Mesothelial cell of epicardium (in vitro differentiated cells): ENCODE measurements around the gene MITF. TPM values are rescaled to one million over a fixed set of nuclear protein-coding genes. Genes with fewer than 3 reads are reported as not detected.
"Not testable (repeated sequence)": the region's sequence is repeated elsewhere in the genome, so short reads cannot be mapped to it uniquely, and the experiment has no call there.

Source experiments
- DNase-seq, 2 experiments: peaks; one replicate each; pipeline ENCODE4 v3.0.0; 2021; ENCODE audit warnings: low spot score in 2 of 2; ENCODE audit not compliant: unreplicated experiment in 2 of 2
- H3K27ac Mint-ChIP-seq: 2 replicates; pipeline ENCODE4 v1.8.0; 2021; ENCODE audit warnings: mixed read lengths
- H3K27me3 Mint-ChIP-seq: 2 replicates; pipeline ENCODE4 v1.8.0; 2021; ENCODE audit warnings: low read depth, mixed read lengths
- H3K36me3 Mint-ChIP-seq: 2 replicates; pipeline ENCODE4 v1.8.0; 2021; ENCODE audit warnings: mixed read lengths
- H3K4me1 Mint-ChIP-seq: 2 replicates; pipeline ENCODE4 v1.8.0; 2021; ENCODE audit warnings: mixed read lengths
- H3K4me3 Mint-ChIP-seq: 2 replicates; pipeline ENCODE4 v1.8.0; 2021; ENCODE audit warnings: mild to moderate bottlenecking, moderate library complexity, mixed read lengths
- H3K9me3 Mint-ChIP-seq: 2 replicates; pipeline ENCODE4 v1.8.0; 2021; ENCODE audit warnings: mixed read lengths
- CTCF ChIP-seq: fragments of 200-600 bp; sonication (generic); IDR thresholded peaks from one replicate; pipeline ENCODE4 v1.5.0; 2021; ENCODE audit warnings: antibody characterized with exemption; ENCODE audit not compliant: unreplicated experiment
- total RNA-seq: library from RNA; stranded (reverse); gene quantifications from 3 replicates; pipeline ENCODE4 v1.2.1, GENCODE V29; 2021

MITF gene
- total RNA-seq, 1 donor from 2014 or later: 7.0 TPM

- Mint-ChIP-seq H3K9me3 (peaks cover 25% of the 10 kb centered on the region), H3K27ac (no peak overlapping the region), H3K4me1 (no peaks in the 10 kb centered on the region), H3K36me3 (no peaks in the 10 kb centered on the region), H3K27me3 (peaks cover 16% of the 10 kb centered on the region), H3K4me3 (no peak overlapping the region)
- no peak for DNase-seq
- TF ChIP-seq CTCF: no peak
Observed at GRCh38 chr3:69915726-69916125, 176.5 kb downstream of the MITF start.

DNA sequence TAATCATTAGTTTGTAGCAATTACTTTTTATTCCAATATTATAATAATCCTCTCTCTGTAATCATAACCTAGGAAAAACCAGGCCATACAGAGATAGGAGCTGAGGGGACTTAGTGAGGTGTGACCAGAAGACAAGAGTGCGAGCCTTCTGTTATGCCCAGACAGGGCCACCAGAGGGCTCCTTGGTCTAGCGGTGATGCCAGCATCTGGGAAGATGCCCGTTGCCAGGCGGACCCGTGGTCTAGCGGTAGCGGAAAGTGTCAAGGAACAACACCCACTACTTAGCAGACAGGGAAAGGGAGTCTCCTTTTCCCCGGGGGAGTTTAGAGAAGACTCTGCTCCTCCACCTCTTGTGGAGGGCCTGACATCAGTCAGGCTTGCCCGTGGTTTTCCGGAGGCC, 180.7 kb downstream of the MITF start:
- peak; percentile 18 for TF ChIP-seq CTCF
- H3K4me1 Mint-ChIP-seq, H3K9me3 Mint-ChIP-seq, DNase-seq, H3K27ac Mint-ChIP-seq, H3K36me3 Mint-ChIP-seq, H3K4me3 Mint-ChIP-seq: not testable (repeated sequence)
- H3K27me3 Mint-ChIP-seq: peaks cover 23% of the 10 kb centered on the region

GRCh38 chr3:69921651-69922050, 182.4 kb downstream of the MITF start:
- no peaks in the 10 kb centered on the region for H3K4me1 Mint-ChIP-seq
- H3K27ac Mint-ChIP-seq: no peak overlapping the region
- no peak for TF ChIP-seq CTCF
- no peak for DNase-seq
- H3K9me3 Mint-ChIP-seq: peaks cover 3% of the 10 kb centered on the region
- H3K4me3 Mint-ChIP-seq: no peak overlapping the region
- H3K36me3 Mint-ChIP-seq: no peaks in the 10 kb centered on the region
- peaks cover 23% of the 10 kb centered on the region for H3K27me3 Mint-ChIP-seq

GRCh38 chr3:69922521-69923000, 183.3 kb downstream of the MITF start:
- Mint-ChIP-seq H3K4me3 (no peak overlapping the region), H3K9me3 (no peaks in the 10 kb centered on the region), H3K36me3 (no peaks in the 10 kb centered on the region), H3K27ac (no peak overlapping the region), H3K4me1 (no peaks in the 10 kb centered on the region), H3K27me3 (peaks cover 19% of the 10 kb centered on the region)
- TF ChIP-seq CTCF: no peak
- DNase-seq: no peak

- DNase-seq: no peak
Observed at GRCh38 chr3:69925506-69925905, 186.2 kb downstream of the MITF start.

More at GRCh38 chr3:69925506-69925905, 186.2 kb downstream of the MITF start:
- H3K4me3 Mint-ChIP-seq: no peak overlapping the region
- no peaks in the 10 kb centered on the region for H3K4me1 Mint-ChIP-seq
- H3K27me3 Mint-ChIP-seq: peaks cover 21% of the 10 kb centered on the region
- H3K9me3 Mint-ChIP-seq: no peaks in the 10 kb centered on the region
- no peaks in the 10 kb centered on the region for H3K36me3 Mint-ChIP-seq
- no peak for TF ChIP-seq CTCF
- no peak overlapping the region for H3K27ac Mint-ChIP-seq
